ENCODE measurements around the gene ACADS. TPM values are rescaled to one million over a fixed set of nuclear protein-coding genes. Genes with fewer than 3 reads are reported as not detected.

Gene ACADS
- total and polyA plus RNA-seq, 8 donors = 15.2 to 59.2 (median 20.9) TPM

GRCh38 chr12:120787889-120788288 lies 62.3 kb downstream of the ACADS start:
- Histone ChIP-seq H3K27ac (no peak overlapping the region), H3K27me3 (no peaks in the 10 kb centered on the region), H3K36me3 (peaks cover 0 to 5% (median 1%) of the 10 kb centered on the region in 3 donors), H3K9me3 (no peaks in the 10 kb centered on the region), H3K4me3 (no peak overlapping the region), H3K4me1 (no peaks in the 10 kb centered on the region)
- 89 to 91% methylated on average over 3 of the region's 3 CpGs for WGBS, 2 donors
- no peak for FAIRE-seq
- no peak for TF ChIP-seq CTCF (IDR thresholded peaks at IDR 0.05)
- intact Hi-C loops (cut with DNase I) = no loop called here
- ATAC-seq = peak in 1 of 4 donors; percentile 43
- no peak for DNase-seq

Other genes starting within 250 kb of the ACADS start
- 100 to 1,000 TPM in 3 of 6 donors, 10 to 100 TPM in 3; 57.7 to 154 (median 94.9) TPM for gene DYNLL1, start 229.7 kb upstream of the ACADS start, total RNA-seq
- gene DYNLL1, start 229.7 kb upstream of the ACADS start, polyA plus RNA-seq = 100 to 1,000 TPM; 143 to 249 TPM
- gene COQ5, start 196.7 kb upstream of the ACADS start, total RNA-seq = 10 to 100 TPM in 5 of 6 donors, 1 to 10 TPM in 1; 7.2 to 16.1 (median 11.6) TPM
- 10 to 100 TPM; 17.0 to 24.3 TPM for gene COQ5, start 196.7 kb upstream of the ACADS start, polyA plus RNA-seq
- gene RNF10, start 191.5 kb upstream of the ACADS start, total RNA-seq = 100 to 1,000 TPM in 3 of 6 donors, 10 to 100 TPM in 3; 92.5 to 151 (median 98.6) TPM
- 100 to 1,000 TPM; 120 to 127 TPM for gene RNF10, start 191.5 kb upstream of the ACADS start, polyA plus RNA-seq
- 10 to 100 TPM; 10.5 to 23.5 (median 14.7) TPM for gene POP5, start 144.4 kb upstream of the ACADS start, total RNA-seq
- gene POP5, start 144.4 kb upstream of the ACADS start, polyA plus RNA-seq = 10 to 100 TPM; 54.4 to 66.7 TPM
- gene CABP1, start 85.2 kb upstream of the ACADS start, total RNA-seq = under 1 TPM; 0.12 to 0.87 (median 0.46) TPM
- 1 to 10 TPM; 3.3 to 5.7 TPM for gene CABP1, start 85.2 kb upstream of the ACADS start, polyA plus RNA-seq
- gene MLEC, start 38.7 kb upstream of the ACADS start, total RNA-seq = 100 to 1,000 TPM in 3 of 6 donors, 10 to 100 TPM in 3; 66.8 to 124 (median 100) TPM
- gene MLEC, start 38.7 kb upstream of the ACADS start, polyA plus RNA-seq = 10 to 100 TPM; 25.8 to 33.6 TPM
- gene UNC119B, start 15.4 kb upstream of the ACADS start, total RNA-seq = 10 to 100 TPM; 11.8 to 18.9 (median 15.3) TPM
- gene UNC119B, start 15.4 kb upstream of the ACADS start, polyA plus RNA-seq = 10 to 100 TPM in 1 of 2 donors, 1 to 10 TPM in 1; 6.6 to 14.4 TPM
- 10 to 100 TPM; 10.9 to 25.7 (median 17.1) TPM for gene SPPL3, start 178.5 kb downstream of the ACADS start, total RNA-seq
- 10 to 100 TPM in 1 of 2 donors, 1 to 10 TPM in 1; 7.0 to 13.1 TPM for gene SPPL3, start 178.5 kb downstream of the ACADS start, polyA plus RNA-seq

Measured in pancreas (tissue), 10 donors.